ENCODE data around the gene ENDOV. TPM values are rescaled to one million over a fixed set of nuclear protein-coding genes. Genes with fewer than 3 reads are reported as not detected.

Gene ENDOV
- polyA plus RNA-seq, 1 donor (not counting 4 experiments of a cell fraction or from before 2014, with no cell fraction given): 10.9 TPM

DNA sequence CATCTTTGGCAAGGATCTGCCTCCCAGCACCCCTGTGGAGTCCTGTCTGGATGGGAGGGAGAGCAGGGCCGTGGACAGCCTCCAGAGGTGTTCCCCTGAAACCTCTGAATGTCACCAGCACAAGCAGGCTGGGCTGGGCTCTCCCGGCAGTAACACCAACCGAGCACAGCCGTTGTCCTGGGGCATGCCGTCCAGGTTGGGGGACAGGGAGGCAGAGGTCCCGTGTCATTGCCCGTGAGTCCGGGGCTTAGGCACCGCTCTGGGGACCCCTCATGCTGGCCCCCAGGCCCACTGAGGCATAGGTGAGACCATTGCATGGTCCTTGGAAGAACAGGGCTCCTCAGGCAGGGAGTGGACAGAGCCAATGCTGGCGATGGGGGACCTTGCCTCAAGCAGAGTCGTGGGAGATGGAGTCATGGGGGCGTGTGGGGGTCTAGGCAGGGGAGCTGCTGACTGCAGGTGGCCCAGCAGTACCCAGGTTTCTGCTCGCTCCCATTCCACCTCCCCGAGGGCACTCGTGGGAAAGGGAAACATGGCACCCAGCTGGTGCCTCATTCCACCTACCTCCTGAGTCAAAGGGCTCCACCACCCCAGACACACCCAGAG lies 17.5 kb downstream of the ENDOV start:
- Histone ChIP-seq H3K9me3 (ENCODE audit: control insufficient read depth, low read depth, low read length) (no peaks in the 10 kb centered on the region), H3K27me3 (ENCODE audit: control insufficient read depth, extremely low read depth, insufficient read depth, low read length) (no peaks in the 10 kb centered on the region), H3K4me3 (ENCODE audit: control insufficient read depth in 2 of 3, extremely low read depth in 1 of 3, insufficient read depth in 2 of 3, low read depth in 1 of 3, low read length in 3 of 3) (no peak overlapping the region), H3K36me3 (ENCODE audit: control insufficient read depth in 2 of 2, extremely low read depth in 1 of 2, insufficient read depth in 2 of 2, low read length in 2 of 2) (peaks cover 0 to 3% of the 10 kb centered on the region in 2 experiments), H3K79me2 (ENCODE audit: control insufficient read depth, insufficient read depth, low read length) (no peaks in the 10 kb centered on the region), H2AFZ (ENCODE audit: control insufficient read depth, low read length) (no peak overlapping the region), H3K9me1 (ENCODE audit: control insufficient read depth, extremely low read depth, insufficient read depth, low read length) (no peaks in the 10 kb centered on the region), H4K20me1 (ENCODE audit: control insufficient read depth, extremely low read depth, insufficient read depth, low read length) (peaks cover 3% of the 10 kb centered on the region), H3K27ac (ENCODE audit: control insufficient read depth, insufficient read depth, low read length) (no peak overlapping the region), H3K9ac (ENCODE audit: control insufficient read depth, extremely low read depth, insufficient read depth, low read length) (no peak overlapping the region), H3K4me2 (ENCODE audit: control insufficient read depth, extremely low read depth, insufficient read depth, low read depth, low read length) (no peak overlapping the region), H3K4me1 (ENCODE audit: control insufficient read depth, extremely low read depth, insufficient read depth, low read length) (no peaks in the 10 kb centered on the region)
- dilution Hi-C loops (cut with MboI; ENCODE audit: extremely low pct_ligation_motif_present, low sequenced_read_pairs): no loop called here
- TF ChIP-seq, protein P1, sequence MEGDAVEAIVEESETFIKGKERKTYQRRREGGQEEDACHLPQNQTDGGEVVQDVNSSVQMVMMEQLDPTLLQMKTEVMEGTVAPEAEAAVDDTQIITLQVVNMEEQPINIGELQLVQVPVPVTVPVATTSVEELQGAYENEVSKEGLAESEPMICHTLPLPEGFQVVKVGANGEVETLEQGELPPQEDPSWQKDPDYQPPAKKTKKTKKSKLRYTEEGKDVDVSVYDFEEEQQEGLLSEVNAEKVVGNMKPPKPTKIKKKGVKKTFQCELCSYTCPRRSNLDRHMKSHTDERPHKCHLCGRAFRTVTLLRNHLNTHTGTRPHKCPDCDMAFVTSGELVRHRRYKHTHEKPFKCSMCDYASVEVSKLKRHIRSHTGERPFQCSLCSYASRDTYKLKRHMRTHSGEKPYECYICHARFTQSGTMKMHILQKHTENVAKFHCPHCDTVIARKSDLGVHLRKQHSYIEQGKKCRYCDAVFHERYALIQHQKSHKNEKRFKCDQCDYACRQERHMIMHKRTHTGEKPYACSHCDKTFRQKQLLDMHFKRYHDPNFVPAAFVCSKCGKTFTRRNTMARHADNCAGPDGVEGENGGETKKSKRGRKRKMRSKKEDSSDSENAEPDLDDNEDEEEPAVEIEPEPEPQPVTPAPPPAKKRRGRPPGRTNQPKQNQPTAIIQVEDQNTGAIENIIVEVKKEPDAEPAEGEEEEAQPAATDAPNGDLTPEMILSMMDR (optimal IDR thresholded peaks at IDR 0.05 in 1 of 3, IDR thresholded peaks at IDR 0.05 in 1 of 3, conservative IDR thresholded peaks at IDR 0.05 in 1 of 3; ENCODE audit: extremely low read depth in 1 of 3, insufficient read depth in 2 of 3, low read length in 3 of 3): no peak
- no peak for TF ChIP-seq EZH2 (IDR thresholded peaks at IDR 0.05; ENCODE audit: low read length)
- DNase-seq (ENCODE audit: low read depth, low spot score) (no peak), FAIRE-seq (no peak)

DNA sequence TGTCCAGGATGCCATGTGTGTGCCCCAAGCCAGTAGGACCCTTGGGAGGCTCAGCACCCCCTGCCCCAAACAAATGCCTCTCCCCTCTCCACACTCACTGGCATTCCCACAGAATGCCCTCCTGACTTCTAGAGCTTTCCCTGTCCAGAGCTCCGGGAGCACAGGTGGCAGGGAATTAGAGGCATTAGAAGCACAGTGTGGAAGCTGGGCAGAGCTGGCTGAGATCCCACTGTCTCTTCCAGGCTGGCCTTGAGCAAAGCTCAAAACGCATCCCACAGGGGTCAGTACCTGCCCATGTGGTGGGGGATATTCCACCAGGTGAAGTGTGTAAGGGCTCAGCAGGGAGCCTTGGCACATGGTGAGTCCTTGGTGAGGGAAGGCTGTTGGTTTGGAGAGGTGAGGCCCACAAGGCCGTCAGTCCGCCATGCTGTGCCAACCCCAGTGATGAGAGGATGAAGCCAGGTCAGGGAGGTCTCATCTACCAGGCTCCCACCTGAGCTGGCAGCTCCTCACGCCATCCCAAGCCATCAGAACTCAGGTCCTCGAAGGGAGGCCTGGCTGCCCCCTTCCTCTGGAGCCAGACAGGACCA lies 18.1 kb downstream of the ENDOV start:
- no peak for DNase-seq (ENCODE audit: low read depth, low spot score)
- Histone ChIP-seq H3K4me1 (ENCODE audit: control insufficient read depth, extremely low read depth, insufficient read depth, low read length) (no peaks in the 10 kb centered on the region), H3K27ac (ENCODE audit: control insufficient read depth, insufficient read depth, low read length) (no peak overlapping the region), H3K4me2 (ENCODE audit: control insufficient read depth, extremely low read depth, insufficient read depth, low read depth, low read length) (no peak overlapping the region), H3K9me3 (ENCODE audit: control insufficient read depth, low read depth, low read length) (no peaks in the 10 kb centered on the region), H2AFZ (ENCODE audit: control insufficient read depth, low read length) (no peak overlapping the region), H3K79me2 (ENCODE audit: control insufficient read depth, insufficient read depth, low read length) (no peaks in the 10 kb centered on the region), H3K27me3 (ENCODE audit: control insufficient read depth, extremely low read depth, insufficient read depth, low read length) (no peaks in the 10 kb centered on the region), H4K20me1 (ENCODE audit: control insufficient read depth, extremely low read depth, insufficient read depth, low read length) (peaks cover 3% of the 10 kb centered on the region), H3K36me3 (ENCODE audit: control insufficient read depth in 2 of 2, extremely low read depth in 1 of 2, insufficient read depth in 2 of 2, low read length in 2 of 2) (peaks cover 0 to 3% of the 10 kb centered on the region in 2 experiments), H3K4me3 (ENCODE audit: control insufficient read depth in 2 of 3, extremely low read depth in 1 of 3, insufficient read depth in 2 of 3, low read depth in 1 of 3, low read length in 3 of 3) (no peak overlapping the region), H3K9ac (ENCODE audit: control insufficient read depth, extremely low read depth, insufficient read depth, low read length) (no peak overlapping the region), H3K9me1 (ENCODE audit: control insufficient read depth, extremely low read depth, insufficient read depth, low read length) (no peaks in the 10 kb centered on the region)
- TF ChIP-seq, protein P1 (optimal IDR thresholded peaks at IDR 0.05 in 1 of 3, IDR thresholded peaks at IDR 0.05 in 1 of 3, conservative IDR thresholded peaks at IDR 0.05 in 1 of 3; ENCODE audit: extremely low read depth in 1 of 3, insufficient read depth in 2 of 3, low read length in 3 of 3): no peak
- dilution Hi-C loops (cut with MboI; ENCODE audit: extremely low pct_ligation_motif_present, low sequenced_read_pairs): no loop called here
- FAIRE-seq: no peak
